Smooth muscle cell (in vitro differentiated cells): ENCODE results near the gene WDR75. TPM values are rescaled to one million over a fixed set of nuclear protein-coding genes. Genes with fewer than 3 reads are reported as not detected.

Source experiments
- DNase-seq: peaks from one replicate; lab custom pipeline; 2025; ENCODE audit not compliant: unreplicated experiment; lab: John Stamatoyannopoulos, UW
- H2AFZ ChIP-seq: fragments of 200-600 bp; sonication (generic); 2 replicates; pipeline ENCODE4 v1.6.0; 2016; ENCODE audit warnings: antibody characterized with exemption, low read depth, mild to moderate bottlenecking
- H3F3A ChIP-seq: fragments of 200-600 bp; sonication (generic); 2 replicates; pipeline ENCODE4 v1.6.0; 2017; ENCODE audit warnings: antibody characterized with exemption, low read depth
- H3K27ac ChIP-seq: fragments of 200-600 bp; sonication (generic); 2 replicates; pipeline ENCODE4 v1.5.1; 2016; ENCODE audit warnings: low read depth, mild to moderate bottlenecking
- H3K27me3 ChIP-seq: fragments of 200-600 bp; sonication (generic); 2 replicates; pipeline ENCODE4 v1.6.1; 2016; ENCODE audit warnings: low read depth, mild to moderate bottlenecking
- H3K36me3 ChIP-seq: fragments of 200-600 bp; sonication (generic); 2 replicates; pipeline ENCODE4 v1.5.1; 2016; ENCODE audit warnings: low read depth
- H3K4me1 ChIP-seq: fragments of 200-600 bp; sonication (generic); 2 replicates; pipeline ENCODE4 v1.5.1; 2016; ENCODE audit warnings: low read depth
- H3K4me2 ChIP-seq: fragments of 200-600 bp; sonication (generic); 2 replicates; pipeline ENCODE4 v1.6.0; 2016; ENCODE audit warnings: mild to moderate bottlenecking
- H3K4me3 ChIP-seq: fragments of 200-600 bp; sonication (generic); 2 replicates; pipeline ENCODE4 v1.5.1; 2016; ENCODE audit warnings: mild to moderate bottlenecking
- H3K79me2 ChIP-seq: fragments of 200-600 bp; sonication (generic); 2 replicates; pipeline ENCODE4 v1.6.0; 2016; ENCODE audit warnings: low read depth, mild to moderate bottlenecking
- H3K9ac ChIP-seq: fragments of 200-600 bp; sonication (generic); 2 replicates; pipeline ENCODE4 v1.6.0; 2016; ENCODE audit warnings: low read depth
- H3K9me3 ChIP-seq: fragments of 200-600 bp; sonication (generic); replicated peaks from 2 replicates; pipeline ENCODE4 v1.5.1; 2016; ENCODE audit warnings: low read depth
- H4K20me1 ChIP-seq: fragments of 200-600 bp; sonication (generic); 2 replicates; pipeline ENCODE4 v1.6.0; 2016; ENCODE audit warnings: low read depth
- CTCF ChIP-seq: fragments of 200-600 bp; sonication (generic); IDR thresholded peaks from 2 replicates; pipeline ENCODE4 v1.5.1; 2017; ENCODE audit warnings: borderline replicate concordance, mild to moderate bottlenecking, antibody characterized with exemption; ENCODE audit not compliant: insufficient read depth, poor library complexity, severe bottlenecking
- WGBS: methylation state at CpG from one replicate; pipeline ENCODE4 v1.1.7; 2016; ENCODE audit warnings: low lambda C conversion rate; 5-methylcytosine and 5-hydroxymethylcytosine counted together
- polyA plus RNA-seq: library from polyadenylated mRNA; unstranded; fragments of >200 nt; fragmentation: Nextera tagmentation; extraction: Ambion mirVana; gene quantifications from 2 replicates; pipeline ENCODE4 v1.2.1, GENCODE V29; 2016
- total RNA-seq: library from RNA; depleted of rRNA; stranded (reverse); fragments of >200 nt; gene quantifications from 2 replicates; pipeline ENCODE4 v1.2.3, GENCODE V29; 2014

Gene WDR75
- total and polyA plus RNA-seq, 2 experiments from 2014 or later, result 22.7 to 63.0 TPM

GRCh38 chr2:189502714-189503113, 61.4 kb downstream of the WDR75 start:
- no peak overlapping the region for H3K9ac ChIP-seq
- WGBS, result 70% methylated on average over 2 of the region's 2 CpGs
- peak overlapping the region; percentile 32 for H2AFZ ChIP-seq
- H3K9me3 ChIP-seq, result no peaks in the 10 kb centered on the region
- no peaks in the 10 kb centered on the region for H3K36me3 ChIP-seq
- no peaks in the 10 kb centered on the region for H3K27me3 ChIP-seq
- H3K4me2 ChIP-seq, result no peak overlapping the region
- TF ChIP-seq CTCF, result no peak
- no peak for DNase-seq
- H3F3A ChIP-seq, result no peaks in the 10 kb centered on the region
- H3K27ac ChIP-seq, result no peak overlapping the region
- no peaks in the 10 kb centered on the region for H3K79me2 ChIP-seq
- H3K4me3 ChIP-seq, result no peak overlapping the region
- H3K4me1 ChIP-seq, result no peaks in the 10 kb centered on the region
- no peaks in the 10 kb centered on the region for H4K20me1 ChIP-seq

- Histone ChIP-seq H3K27me3 (no peaks in the 10 kb centered on the region), H3K9me3 (no peaks in the 10 kb centered on the region), H3K27ac (no peak overlapping the region), H3K4me1 (no peaks in the 10 kb centered on the region), H3K79me2 (no peaks in the 10 kb centered on the region), H3K9ac (no peak overlapping the region), H3K36me3 (no peaks in the 10 kb centered on the region), H3K4me2 (no peak overlapping the region), H2AFZ (no peak overlapping the region), H3F3A (no peaks in the 10 kb centered on the region), H4K20me1 (no peaks in the 10 kb centered on the region), H3K4me3 (no peak overlapping the region)
- WGBS, result 65% methylated on average over 5 of the region's 5 CpGs
- no peak for TF ChIP-seq CTCF
- DNase-seq, result no peak
These were observed 63.0 kb downstream of the WDR75 start for GRCh38 chr2:189504238-189504637.

GRCh38 chr2:189505492-189505891, 64.2 kb downstream of the WDR75 start:
- no peak overlapping the region for H2AFZ ChIP-seq
- H3K4me2 ChIP-seq, result no peak overlapping the region
- H3K9ac ChIP-seq, result no peak overlapping the region
- no peaks in the 10 kb centered on the region for H3K9me3 ChIP-seq
- H3K36me3 ChIP-seq, result no peaks in the 10 kb centered on the region
- no peak overlapping the region for H3K4me3 ChIP-seq
- H3K79me2 ChIP-seq, result no peaks in the 10 kb centered on the region
- 25% methylated on average over 2 of the region's 2 CpGs for whole genome bisulfite sequencing
- no peak for TF ChIP-seq CTCF
- no peaks in the 10 kb centered on the region for H4K20me1 ChIP-seq
- H3K27me3 ChIP-seq, result no peaks in the 10 kb centered on the region
- no peak for DNase-seq
- H3F3A ChIP-seq, result no peaks in the 10 kb centered on the region
- no peaks in the 10 kb centered on the region for H3K4me1 ChIP-seq
- no peak overlapping the region for H3K27ac ChIP-seq

- no peak for DNase-seq
- H3K27me3 ChIP-seq, result no peaks in the 10 kb centered on the region
- no peak overlapping the region for H3K9ac ChIP-seq
- no peak overlapping the region for H2AFZ ChIP-seq
- 43% methylated on average over 3 of the region's 3 CpGs for WGBS
- H3K27ac ChIP-seq, result peak overlapping the region; percentile 12
- no peaks in the 10 kb centered on the region for H3K4me1 ChIP-seq
- no peaks in the 10 kb centered on the region for H3F3A ChIP-seq
- no peaks in the 10 kb centered on the region for H4K20me1 ChIP-seq
- H3K36me3 ChIP-seq, result no peaks in the 10 kb centered on the region
- no peak overlapping the region for H3K4me2 ChIP-seq
- H3K9me3 ChIP-seq, result no peaks in the 10 kb centered on the region
- no peak for TF ChIP-seq CTCF
- H3K4me3 ChIP-seq, result no peak overlapping the region
- no peaks in the 10 kb centered on the region for H3K79me2 ChIP-seq
These were observed 65.3 kb downstream of the WDR75 start for GRCh38 chr2:189506514-189506976.
